Activated CD8-positive, alpha-beta memory T cell treated with anti-CD3 and anti-CD28 coated beads, Interleukin-2, amount 50 U/mL, for 48 hours (primary cell): ENCODE data around the gene FLVCR1.

Source experiments
- DNase-seq: peaks from one replicate; pipeline ENCODE4 v3.0.0-alpha.2; 2020

The FLVCR1 gene

DNA sequence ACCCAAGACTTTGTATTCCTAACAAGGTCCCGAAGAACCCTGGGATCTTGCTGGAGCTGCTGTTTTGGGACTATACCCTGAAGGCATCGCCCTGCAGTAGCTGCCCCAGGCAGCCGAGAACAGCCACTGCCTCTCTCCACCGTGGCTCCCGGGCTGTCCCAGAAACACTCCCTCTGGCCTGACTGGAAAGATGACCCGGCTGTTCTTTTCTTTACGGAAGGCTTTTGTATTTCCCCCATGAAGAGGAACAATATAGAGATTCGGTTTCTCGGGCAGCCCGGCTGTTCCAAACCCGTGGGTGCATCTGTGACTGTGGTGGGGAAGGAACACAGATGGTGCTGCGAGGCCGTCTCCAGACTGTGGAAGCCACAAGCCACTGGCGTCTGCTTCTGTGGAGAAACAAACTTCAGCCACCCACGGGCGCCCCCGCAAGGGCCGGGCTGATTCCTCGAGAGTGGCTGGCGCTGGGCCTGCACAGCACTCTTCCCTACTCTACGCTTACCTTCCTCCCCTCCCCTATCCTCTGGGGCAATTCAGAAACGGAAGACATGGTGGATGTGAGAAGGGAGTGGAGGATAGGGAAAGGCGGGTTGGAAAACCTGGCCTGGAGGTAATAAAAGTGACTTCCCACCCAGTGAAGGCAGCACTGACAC is 58.5 kb downstream of the FLVCR1 start:
- DNase-seq, result no peak

DNA sequence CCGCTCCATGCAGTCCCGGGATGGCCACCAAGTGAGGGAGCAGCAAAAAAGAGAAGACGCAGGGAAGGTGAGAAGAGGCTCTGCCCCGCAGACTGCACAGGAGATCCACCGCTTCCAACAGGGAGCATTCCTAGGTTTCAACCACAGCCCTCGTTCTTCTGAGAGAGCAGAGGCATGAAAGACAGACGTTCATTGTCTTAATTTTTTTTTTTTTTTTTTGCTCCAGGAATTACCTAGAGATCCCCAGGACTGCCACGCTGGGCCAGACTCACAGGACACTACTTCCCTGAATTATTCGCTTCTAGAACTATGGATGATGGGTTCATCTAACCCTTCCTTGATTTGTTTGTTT is 59.0 kb downstream of the FLVCR1 start:
- DNase-seq, result no peak

DNA sequence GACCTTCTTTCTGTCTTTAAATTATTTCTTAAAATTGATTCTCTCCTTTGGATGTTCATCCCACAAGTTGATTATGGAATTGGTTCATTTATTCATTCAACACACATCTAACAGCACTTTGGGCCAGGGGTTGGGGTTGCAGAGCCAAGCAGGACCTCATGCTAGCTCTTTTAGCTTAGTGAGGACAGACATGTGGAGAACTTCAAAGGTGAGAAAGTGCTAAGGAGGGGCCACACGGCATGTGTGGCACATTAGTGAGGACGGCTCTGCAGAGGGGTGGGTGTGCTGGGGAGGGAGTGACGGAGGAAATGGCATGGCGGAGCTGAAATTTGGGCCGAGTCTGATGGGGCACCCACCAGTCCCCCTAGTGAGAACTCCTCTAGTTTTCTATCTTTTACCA is 59.8 kb downstream of the FLVCR1 start:
- no peak for DNase-seq

DNA sequence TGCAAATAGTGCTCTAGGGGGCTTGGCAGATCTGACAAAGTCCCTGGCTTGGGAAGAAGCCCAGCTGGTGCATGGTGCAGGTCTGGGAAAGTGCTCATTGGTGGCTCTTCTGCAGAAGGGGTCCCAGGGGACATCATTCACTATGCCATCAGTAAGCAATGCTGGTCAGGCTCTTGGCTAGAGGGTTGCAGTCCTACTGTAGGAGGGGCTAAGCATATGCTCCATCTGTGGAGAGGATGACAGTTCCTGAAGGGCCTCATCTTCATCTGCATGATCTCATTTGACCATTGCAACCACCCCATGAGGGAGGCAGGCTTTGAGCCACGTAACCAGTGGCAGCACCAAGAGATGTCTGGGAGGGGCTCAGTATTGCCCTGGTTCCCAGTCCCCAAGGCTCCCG is 60.7 kb downstream of the FLVCR1 start:
- DNase-seq, result no peak

DNA sequence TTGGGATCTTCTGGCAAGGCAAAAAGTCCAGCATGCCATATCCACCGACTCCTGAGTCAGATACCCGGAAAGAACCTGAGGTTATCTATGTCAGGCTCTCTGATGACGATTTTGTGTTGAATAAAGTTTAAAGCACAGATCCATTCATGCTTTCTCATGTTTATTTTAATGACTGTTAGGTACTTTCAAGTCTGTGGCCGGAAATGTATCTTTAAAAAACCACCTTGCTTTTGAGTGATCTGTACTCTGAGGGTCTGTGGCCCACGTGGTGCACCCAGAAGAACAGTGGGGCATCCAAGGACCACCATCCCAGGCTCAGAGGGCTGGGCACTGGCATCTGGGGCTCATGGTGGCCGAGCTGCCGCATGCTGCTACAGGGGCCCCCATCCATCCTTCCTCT is 62.2 kb downstream of the FLVCR1 start:
- no peak for DNase-seq

DNA sequence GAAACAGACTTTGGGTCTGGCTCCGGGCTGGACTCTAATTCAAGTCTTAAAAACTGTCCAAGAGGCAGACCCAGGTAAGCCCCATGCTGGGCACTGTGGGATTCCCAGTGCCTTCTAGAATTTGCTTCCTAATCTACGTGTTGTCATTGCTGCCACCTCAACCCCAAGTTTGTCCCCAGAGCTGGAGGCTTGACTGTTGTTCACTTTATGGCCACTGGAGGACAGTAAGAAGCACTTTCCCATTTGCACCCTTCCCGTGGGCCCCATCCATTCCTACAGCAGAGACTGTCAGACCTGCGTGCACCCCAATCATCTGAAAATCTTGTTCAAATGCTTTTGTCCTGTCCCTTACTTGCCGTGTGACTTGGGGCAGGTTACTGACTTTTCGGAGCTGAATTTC is 62.8 kb downstream of the FLVCR1 start:
- no peak for DNase-seq

DNA sequence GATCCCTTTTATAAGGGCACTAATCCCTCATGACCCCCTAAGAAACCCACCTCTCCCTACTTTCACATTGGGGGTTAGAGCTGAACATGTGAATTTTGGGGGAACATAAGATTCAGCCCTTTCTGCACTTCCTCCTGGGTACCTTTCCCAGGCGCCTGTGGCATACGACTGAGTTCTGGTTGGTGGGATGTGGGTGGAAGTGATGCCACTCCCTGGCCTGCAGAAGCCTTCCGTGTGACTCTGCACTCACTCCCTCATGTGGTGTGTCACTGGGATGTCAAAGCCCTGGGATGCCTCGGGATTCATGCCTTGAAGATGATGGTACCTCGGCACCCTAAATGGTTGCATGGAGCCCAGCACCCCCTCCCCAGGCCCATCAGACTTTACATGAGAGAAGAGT is 63.9 kb downstream of the FLVCR1 start:
- DNase-seq, result no peak

DNA sequence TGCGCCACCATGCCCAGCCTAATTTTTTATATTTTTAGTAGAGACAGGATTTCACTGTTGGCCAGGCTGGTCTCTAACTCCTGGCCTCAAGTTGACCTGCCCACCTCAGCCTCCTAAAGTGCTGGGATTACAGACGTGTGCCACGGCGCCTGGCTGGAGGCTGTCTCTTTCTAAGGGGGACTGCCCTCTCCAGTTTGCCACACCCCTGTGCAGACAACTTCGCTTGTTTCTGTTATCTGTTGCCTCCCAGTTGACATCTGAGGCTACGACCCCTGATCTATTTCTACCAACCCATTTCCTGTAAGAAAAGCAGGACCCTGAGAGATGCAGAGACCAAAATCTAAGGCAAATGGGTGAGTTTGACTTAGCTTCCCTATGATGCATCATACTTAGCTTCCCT is 68.3 kb downstream of the FLVCR1 start:
- no peak for DNase-seq

DNA sequence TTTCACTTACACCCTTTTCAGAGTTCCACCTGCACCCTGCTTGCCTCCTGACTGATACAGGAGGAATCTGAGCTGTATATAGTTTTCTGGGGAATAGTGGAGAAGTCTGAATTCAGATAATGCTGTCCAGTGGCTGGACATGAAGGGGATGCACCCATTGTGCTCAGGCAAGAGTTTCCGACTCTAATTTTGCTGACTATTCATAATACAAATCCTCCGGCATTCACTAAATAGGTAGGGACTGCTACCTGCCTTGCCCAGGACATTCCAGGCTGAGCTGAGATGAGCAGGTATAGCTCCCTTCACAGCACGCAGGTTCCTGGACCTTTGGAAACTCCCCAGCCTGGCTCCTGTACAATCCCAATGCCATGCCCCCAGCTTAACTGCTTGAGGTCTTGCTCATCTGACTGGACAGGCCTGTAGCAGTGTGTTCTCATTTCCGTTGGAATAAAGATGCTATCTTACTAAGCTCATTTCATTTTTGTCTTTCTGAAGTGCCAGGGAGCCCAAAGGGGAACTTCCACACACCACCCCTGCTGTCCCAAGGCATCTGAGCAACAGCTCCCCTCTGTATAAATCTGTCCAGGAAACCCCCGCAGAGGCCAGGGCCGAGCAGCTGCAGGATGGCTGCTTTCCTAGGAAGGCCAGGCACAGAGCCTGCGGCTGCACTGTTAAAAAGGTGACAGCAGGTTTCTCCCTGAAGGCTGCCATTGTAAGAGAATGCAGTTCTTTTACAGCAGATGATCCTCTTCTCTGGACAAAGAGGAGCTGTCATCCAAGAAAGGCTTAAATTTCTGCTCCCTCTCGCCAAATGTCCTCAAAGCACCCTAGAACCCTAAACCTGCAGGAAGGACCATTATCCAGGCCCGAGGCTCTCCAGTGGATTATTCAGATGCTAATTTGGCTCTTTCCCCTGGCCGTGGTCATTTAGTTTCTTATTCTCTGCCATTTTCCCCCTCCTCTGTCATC is 70.5 kb downstream of the FLVCR1 start:
- DNase-seq, result no peak

DNA sequence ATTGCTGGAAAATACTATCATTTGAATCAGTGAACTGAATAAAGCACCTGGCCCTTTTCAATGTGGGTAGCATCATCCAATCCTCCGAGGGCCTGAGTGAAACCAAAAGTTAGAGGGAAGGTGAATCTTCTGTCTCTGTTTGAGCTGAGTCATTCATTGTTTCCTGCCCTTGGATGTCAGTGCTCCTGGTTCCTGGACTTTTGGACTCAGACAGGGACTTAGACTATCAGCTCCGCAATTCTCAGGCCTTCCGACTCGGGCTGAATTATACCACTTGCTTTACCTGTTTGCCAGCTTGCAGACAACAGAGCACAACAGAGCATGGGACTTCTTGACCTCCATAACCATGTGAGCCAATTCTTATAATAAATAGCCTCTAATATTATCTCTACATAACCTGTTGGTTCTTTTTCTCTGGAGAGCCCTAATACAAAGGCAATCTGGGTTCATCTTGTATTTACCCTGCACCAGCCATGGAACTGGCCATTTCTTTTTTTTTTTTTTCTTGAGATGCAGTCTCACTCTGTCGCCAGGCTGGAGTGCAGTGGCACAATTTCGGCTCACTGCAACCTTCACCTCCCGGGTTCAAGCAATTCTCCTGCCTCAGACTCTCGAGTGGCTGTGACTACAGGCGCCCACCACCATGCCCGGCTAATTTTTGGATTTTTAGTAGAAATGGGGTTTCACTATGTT is 73.1 kb downstream of the FLVCR1 start:
- DNase-seq, result no peak

DNA sequence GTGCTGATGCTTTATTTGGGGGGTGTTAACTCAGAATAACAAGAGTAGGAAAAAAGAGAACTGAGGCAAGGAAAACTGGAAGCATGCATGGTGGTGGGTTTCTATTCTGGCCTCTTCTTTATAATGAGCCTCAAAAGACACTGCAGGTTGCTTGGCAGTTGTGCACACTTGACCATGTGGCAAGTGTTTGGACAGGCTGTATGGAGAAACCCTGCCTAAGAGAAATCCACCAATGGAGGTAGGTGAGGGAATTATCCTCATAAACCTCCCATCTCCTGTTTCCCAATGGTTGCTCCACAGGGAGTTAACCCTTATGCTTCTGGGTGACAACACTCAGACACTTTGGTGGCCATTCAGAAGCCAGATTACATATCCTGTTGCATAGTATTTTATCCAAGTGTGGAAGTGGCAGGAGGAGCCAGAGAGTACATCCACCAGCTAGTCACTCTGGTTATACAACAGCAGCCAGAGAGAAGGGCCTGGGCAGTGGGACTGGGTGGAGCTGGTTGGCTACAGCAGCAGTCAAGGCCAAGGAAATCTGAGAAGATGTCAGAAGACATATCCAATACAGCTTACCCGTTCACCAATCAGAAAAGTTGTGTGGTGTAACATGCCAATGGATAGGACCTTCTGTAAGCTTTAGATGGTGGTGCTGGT is 75.9 kb downstream of the FLVCR1 start:
- no peak for DNase-seq

DNA sequence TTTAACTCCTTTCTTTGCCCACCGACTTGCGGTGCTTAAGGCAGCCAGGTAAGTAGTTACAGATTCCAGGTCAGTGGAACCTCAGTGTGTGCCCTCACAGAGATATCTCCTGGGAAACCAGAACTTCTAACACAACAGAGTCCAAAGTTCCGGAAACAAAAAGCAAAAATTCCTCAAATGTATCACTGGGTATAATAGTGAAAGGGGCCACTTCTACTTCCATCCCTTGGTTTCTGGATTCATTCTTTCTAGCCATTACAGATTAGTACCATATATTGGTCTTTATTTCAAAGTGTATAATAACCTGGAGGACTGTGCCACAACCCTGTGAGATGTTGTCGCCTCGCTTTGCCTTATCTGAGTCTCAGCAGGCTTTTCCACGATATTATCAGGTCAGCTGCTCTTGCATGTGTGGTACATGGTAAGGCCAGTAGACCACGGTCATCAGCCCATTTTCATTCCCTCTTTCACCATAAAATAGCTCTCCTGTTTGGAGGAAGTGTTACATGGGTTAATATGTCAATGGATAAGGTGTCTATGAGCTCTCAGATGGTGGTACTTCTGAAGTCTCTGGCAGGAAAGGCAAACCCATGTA is 77.4 kb downstream of the FLVCR1 start:
- DNase-seq, result no peak

DNA sequence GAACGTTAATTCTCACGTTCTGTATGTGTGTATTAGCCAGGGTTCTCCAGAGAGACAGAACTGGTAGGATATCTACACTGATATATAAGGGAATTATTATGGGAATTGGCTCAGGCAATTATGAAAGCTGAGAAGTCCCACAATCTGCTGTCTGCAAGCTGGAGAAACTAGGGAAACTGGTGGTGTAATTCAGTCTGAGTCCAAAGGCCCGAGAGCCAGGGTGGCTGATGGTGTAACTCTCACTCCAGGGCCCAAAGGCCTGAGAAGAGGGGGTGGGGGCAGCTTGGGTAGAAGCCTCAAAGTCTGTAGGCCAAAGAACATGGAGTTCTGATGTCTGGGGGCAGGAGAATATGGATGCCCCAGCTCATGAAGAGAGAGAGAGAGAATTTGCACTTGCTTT is 79.0 kb downstream of the FLVCR1 start:
- DNase-seq, result no peak

DNA sequence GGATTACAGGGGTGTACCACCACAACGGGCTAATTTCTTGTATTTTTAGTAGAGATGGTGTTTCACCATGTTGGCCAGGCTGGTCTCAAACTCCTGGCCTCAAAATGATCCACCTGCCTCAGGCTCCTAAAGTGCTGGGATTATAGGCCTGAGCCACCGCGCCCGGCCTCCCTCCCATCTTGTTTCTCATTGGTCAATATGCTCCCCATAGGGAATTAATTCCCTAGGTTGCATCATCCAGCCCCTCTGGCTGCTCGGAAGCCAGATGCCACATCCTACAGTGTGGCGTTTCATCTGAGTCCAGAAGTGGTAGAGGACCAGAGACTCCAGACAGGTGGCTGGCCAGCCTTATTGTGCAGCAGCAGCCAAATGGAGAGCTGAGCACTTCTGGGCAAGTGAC is 80.8 kb downstream of the FLVCR1 start:
- DNase-seq, result no peak

DNA sequence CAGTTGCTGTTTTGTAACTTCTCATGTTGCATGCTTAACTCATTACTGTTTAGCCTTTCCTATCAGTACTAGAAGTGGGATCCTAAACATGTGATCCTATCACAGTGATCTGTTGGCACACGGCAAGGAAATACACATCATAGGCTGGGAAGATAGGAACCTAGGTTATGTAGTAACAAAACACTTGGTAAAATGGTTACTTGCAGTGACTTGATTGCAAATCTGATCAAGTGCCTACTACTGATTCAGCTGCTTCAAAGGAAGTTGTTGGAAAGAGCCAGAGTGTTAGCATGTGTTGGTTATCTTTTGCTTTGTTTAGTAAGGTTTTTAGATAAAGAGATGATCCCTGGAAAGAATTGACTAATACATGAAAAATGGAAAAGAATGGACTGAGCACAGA is 83.4 kb downstream of the FLVCR1 start:
- DNase-seq, result no peak

DNA sequence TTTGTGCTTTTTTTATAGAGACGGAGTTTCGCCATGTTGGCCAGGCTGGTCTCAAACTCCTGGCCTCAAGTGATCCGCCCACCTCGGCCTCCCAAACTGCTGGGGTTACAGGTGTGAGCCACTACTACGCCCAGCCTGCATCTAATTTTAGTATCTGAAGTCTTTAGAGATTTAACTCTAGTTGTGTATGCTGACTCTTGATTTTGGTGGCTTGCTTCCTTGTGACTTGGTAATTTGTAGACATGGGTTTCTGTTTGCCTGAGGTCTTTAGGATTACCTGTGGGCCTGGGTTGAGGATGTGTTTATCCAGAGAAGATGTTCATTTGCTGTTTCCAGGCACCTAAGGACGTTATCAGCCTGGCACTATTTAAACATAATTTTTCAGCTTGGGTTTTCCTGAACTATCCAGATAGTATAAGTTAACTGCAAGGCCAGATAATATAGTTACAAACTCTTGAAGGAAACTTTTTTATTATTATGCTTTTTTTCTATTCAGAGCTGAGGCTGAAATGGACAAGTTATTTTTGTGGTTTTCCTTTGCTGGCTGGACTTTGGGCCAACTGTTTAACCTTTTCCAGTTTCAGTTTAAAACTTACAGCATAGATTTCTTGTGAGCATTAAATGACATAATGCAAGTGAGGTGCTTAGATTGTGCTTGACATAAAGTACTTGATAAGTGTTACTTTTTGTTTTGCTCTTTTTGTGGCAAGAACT is 84.8 kb downstream of the FLVCR1 start:
- no peak for DNase-seq

DNA sequence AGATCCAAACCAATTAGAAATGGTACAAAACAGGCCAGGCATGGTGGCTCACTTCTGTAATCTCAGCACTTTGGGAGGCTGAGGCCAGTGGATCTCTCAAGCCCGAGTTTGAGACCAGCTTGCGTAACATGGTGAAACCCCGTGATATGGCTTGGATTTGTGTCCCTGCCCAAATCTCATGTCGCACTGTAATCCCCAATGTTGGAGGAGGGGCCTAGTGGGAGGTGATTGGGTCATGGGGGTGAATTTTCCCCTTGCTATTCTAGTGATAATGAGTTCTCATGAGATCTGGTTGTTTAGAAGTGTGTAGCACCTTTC is 85.3 kb downstream of the FLVCR1 start:
- no peak for DNase-seq

DNA sequence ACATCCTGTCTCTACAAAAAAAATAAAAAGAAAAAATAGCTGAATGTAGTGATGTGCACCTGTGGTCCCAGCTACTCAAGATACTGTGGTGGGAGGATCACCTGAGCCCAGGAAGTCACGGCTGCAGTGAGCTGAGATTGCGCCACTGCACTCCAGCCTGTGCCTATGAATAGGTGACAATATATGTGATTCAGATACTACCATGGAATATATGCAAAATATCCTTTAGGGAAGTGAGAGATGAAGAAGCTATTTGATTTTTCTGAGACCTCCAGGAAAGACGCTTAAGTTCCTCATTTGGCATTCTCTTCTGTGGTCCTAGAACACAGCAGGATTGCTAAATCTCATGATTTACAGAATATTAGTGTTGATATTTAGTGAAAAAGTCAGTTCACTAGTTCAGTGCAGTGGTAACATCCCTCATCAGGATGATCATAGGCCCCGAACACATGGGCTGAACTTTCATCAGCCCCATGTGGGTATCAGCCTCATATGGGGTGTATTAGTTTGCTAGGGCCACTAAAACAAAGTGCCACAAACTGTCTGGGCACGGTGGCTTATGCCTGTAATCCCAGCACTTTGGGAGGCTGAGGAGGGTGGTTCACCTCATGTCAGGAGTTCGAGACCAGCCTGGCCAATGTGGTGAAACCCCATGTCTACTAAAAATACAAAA is 86.3 kb downstream of the FLVCR1 start:
- DNase-seq, result no peak

DNA sequence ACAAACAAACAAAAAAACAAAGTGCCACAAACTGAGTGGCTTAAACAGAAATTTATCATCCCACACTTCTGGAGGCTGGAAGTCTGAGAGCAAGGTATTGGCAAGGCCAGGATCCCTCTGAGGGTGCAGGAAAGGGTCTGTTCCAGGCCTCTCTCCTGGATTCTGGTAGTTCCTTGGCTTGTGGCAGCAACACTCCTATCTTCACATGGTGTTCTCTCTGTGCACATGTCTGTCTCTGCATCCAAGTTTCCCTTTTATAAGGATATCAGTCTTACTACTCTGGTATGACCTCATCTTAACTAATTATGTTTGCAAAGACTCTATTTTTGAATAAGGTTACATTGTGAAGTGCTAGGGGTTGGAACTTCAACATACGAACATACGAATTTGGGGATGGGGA is 87.0 kb downstream of the FLVCR1 start:
- DNase-seq, result no peak

DNA sequence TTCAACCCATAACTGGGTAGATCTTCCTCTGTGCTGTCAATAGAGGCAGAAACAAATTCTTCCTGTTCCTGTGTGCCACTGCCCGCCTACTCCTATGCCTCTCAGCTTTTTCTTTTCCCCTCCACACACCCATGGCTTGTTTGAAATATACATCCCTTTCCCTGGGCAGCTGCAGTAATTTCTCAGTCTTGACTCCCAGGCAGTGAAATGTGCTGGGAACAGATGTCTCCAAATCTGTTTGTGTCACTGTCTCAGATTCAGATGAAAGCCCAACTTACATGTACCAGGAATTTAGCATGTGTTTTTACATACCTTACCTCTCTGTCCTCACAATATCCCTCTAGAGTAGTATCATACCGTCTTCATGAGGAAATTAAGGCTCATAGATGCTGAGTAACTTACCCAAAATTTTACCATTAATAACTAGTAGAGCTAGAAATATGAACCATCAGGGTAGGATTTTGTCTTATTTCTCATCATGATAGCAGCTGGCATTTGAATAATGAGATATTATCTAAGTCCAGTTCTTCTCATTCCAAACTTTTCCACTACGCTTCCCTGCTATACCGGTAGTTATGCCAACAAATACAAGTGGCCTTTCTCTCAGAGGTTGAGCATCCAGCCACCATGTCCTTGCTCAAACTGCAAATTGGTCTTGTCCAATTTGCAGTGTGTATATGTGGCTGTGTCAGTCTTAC is 87.5 kb downstream of the FLVCR1 start:
- no peak for DNase-seq

DNA sequence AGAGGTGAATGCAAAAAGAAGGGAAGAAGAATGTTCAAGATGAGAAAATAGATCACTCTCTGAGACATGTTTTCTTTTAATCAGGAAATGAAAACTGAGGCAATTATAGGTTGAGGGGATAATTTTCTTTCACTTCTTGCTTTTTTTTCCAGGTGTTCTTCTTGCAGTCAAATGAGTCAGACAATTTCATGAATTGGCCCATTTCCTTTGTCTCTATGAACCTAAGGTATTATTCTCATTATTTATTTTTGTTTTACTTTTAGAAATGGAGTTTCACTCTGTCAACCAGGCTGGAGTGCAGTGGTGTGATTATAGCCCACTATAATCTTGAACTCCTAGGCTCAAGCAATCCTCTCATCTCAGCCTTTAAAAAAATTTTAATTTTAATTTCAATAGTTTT is 88.8 kb downstream of the FLVCR1 start:
- DNase-seq, result no peak
